IMR-90 (cell line): ENCODE data around the gene SLC9A2. TPM values are rescaled to one million over a fixed set of nuclear protein-coding genes. Genes with fewer than 3 reads are reported as not detected.
A peak's percentile ranks its signal among the peaks of the same experiment; 100 is the strongest.

Experiments
- ATAC-seq: fragments of 200-7000 bp; cut with Tn5 transposase; 2 replicates; pipeline ENCODE4 v1.9.1; 2020; ENCODE audit warnings: low read depth, mild to moderate bottlenecking, moderate library complexity
- BruUV-seq: library from RNA; stranded (reverse); fragments of 400-500 nt; replicated peaks from 2 replicates; lab custom pipeline; 2021; lab: Mats Ljungman, UMichigan
- CTCF ChIA-PET: fragments of 300-600 bp; formaldehyde crosslinking; extraction: SDS; loops from one replicate; lab custom pipeline; 2021; ENCODE audit warnings: antibody characterized with exemption; lab: Yijun Ruan, JAX
- POLR2A ChIA-PET: fragments of 300-600 bp; sonication (Branson Sonifier 250); formaldehyde crosslinking; loops from one replicate; lab custom pipeline; 2022; ENCODE audit warnings: antibody characterized with exemption; ENCODE audit not compliant: unreplicated experiment; lab: Charles Lee
- DNase-seq: peaks from one replicate; pipeline ENCODE4 v3.0.0; 2013
- H2AFZ ChIP-seq: replicated peaks from 2 replicates; pipeline ENCODE3; 2013; ENCODE audit warnings: low read length, mild to moderate bottlenecking; ENCODE audit not compliant: poor library complexity
- H2AK5ac ChIP-seq: 2 replicates; pipeline ENCODE4 v1.6.1; 2013; ENCODE audit warnings: low read depth, low read length, inconsistent platforms
- H2AK9ac ChIP-seq: replicated peaks from 2 replicates; pipeline ENCODE3; 2013; ENCODE audit warnings: mild to moderate bottlenecking, low read depth, low read length, moderate library complexity; ENCODE audit not compliant: poor library complexity
- H2BK120ac ChIP-seq: 2 replicates; pipeline ENCODE4 v1.6.1; 2013; ENCODE audit warnings: low read depth, low read length, inconsistent platforms
- H2BK15ac ChIP-seq: 3 replicates; pipeline ENCODE4 v1.6.1; 2013; ENCODE audit warnings: low read depth, low read length, inconsistent platforms
- H2BK20ac ChIP-seq: 2 replicates; pipeline ENCODE4 v1.6.1; 2013; ENCODE audit warnings: low read depth, mild to moderate bottlenecking, inconsistent platforms, low read length, moderate library complexity
- H2BK5ac ChIP-seq: 2 replicates; pipeline ENCODE4 v1.6.1; 2013; ENCODE audit warnings: mild to moderate bottlenecking, low read depth, low read length, inconsistent platforms; ENCODE audit not compliant: poor library complexity, severe bottlenecking
- H3K14ac ChIP-seq: replicated peaks from 2 replicates; pipeline ENCODE4 v1.6.1; 2013; ENCODE audit warnings: low read depth, low read length, inconsistent platforms
- H3K18ac ChIP-seq: 2 replicates; pipeline ENCODE4 v1.6.1; 2013; ENCODE audit warnings: low read depth, low read length, control low read depth
- H3K23ac ChIP-seq: 2 replicates; pipeline ENCODE4 v1.6.1; 2013; ENCODE audit warnings: low read depth, low read length, inconsistent platforms
- H3K27ac ChIP-seq: 2 replicates; pipeline ENCODE4 v1.5.1; 2013; ENCODE audit warnings: mild to moderate bottlenecking, control low read depth, low read length; ENCODE audit not compliant: insufficient read depth
- H3K27me3 ChIP-seq: 2 replicates; pipeline ENCODE4 v1.6.1; 2013; ENCODE audit warnings: low read length; ENCODE audit not compliant: control insufficient read depth, insufficient read depth
- H3K36me3 ChIP-seq: 2 replicates; pipeline ENCODE4 v1.6.1; 2013; ENCODE audit warnings: low read length, mixed read lengths; ENCODE audit not compliant: control insufficient read depth, insufficient read depth
- H3K4ac ChIP-seq: 2 replicates; pipeline ENCODE4 v1.6.1; 2013; ENCODE audit warnings: low read depth, low read length, inconsistent platforms
- H3K4me1 ChIP-seq: 2 replicates; pipeline ENCODE4 v1.6.1; 2013; ENCODE audit warnings: low read length, mixed read lengths; ENCODE audit not compliant: control insufficient read depth, insufficient read depth
- H3K4me2 ChIP-seq: 2 replicates; pipeline ENCODE4 v1.6.1; 2013; ENCODE audit warnings: low read depth, mild to moderate bottlenecking, control low read depth, low read length, moderate library complexity
- H3K4me3 ChIP-seq: 2 replicates; pipeline ENCODE4 v1.5.1; 2013; ENCODE audit warnings: low read depth, mild to moderate bottlenecking, control low read depth, low read length, moderate library complexity; ENCODE audit not compliant: insufficient read depth
- H3K56ac ChIP-seq: 2 replicates; pipeline ENCODE4 v1.6.1; 2013; ENCODE audit warnings: low read length, inconsistent platforms; ENCODE audit not compliant: insufficient read depth; ENCODE audit errors: extremely low read depth
- H3K79me1 ChIP-seq, 2 experiments: 2 replicates each; pipeline ENCODE4 v1.6.1; 2013; ENCODE audit warnings: low read length in 2 of 2, inconsistent platforms in 1 of 2, low read depth in 1 of 2
- H3K9ac ChIP-seq: 2 replicates; pipeline ENCODE4 v1.6.1; 2013; ENCODE audit warnings: low read depth, low read length, control low read depth
- H3K9me1 ChIP-seq: 2 replicates; pipeline ENCODE4 v1.6.1; 2013; ENCODE audit warnings: low read length, inconsistent platforms; ENCODE audit not compliant: insufficient read depth
- H3K9me3 ChIP-seq: 2 replicates; pipeline ENCODE4 v1.6.1; 2013; ENCODE audit warnings: low read length; ENCODE audit not compliant: control insufficient read depth, insufficient read depth
- H4K20me1 ChIP-seq: 2 replicates; pipeline ENCODE4 v1.6.1; 2013; ENCODE audit warnings: low read length, inconsistent platforms; ENCODE audit not compliant: insufficient read depth
- H4K5ac ChIP-seq: 2 replicates; pipeline ENCODE4 v1.6.1; 2013; ENCODE audit warnings: mild to moderate bottlenecking, low read depth, low read length, control low read depth
- H4K8ac ChIP-seq, 2 experiments: 2 replicates each; pipeline ENCODE4 v1.6.1; 2013; ENCODE audit warnings: low read depth in 2 of 2, low read length in 2 of 2, control low read depth in 1 of 2, inconsistent platforms in 1 of 2
- H4K91ac ChIP-seq: 2 replicates; pipeline ENCODE4 v1.6.1; 2013; ENCODE audit warnings: low read depth, low read length, inconsistent platforms; ENCODE audit not compliant: insufficient read depth
- CEBPB ChIP-seq: IDR thresholded peaks from 2 replicates; pipeline ENCODE4 v1.6.1; 2012; ENCODE audit warnings: low read depth, low read length, improper control_type of control experiment
- MXI1 ChIP-seq: IDR thresholded peaks from 2 replicates; pipeline ENCODE4 v1.6.1; 2012; ENCODE audit warnings: low read depth, mild to moderate bottlenecking, low read length, moderate library complexity, borderline replicate concordance
- WGBS, 2 experiments: methylation state at CpG; one replicate each; pipeline versions ENCODE4 v1.1.5 to v1.1.7; 2013; ENCODE audit warnings: missing lambda C conversion rate in 2 of 2; ENCODE audit not compliant: insufficient read length in 1 of 2; ENCODE audit errors: extremely low coverage in 2 of 2; 5-methylcytosine and 5-hydroxymethylcytosine counted together
- dilution Hi-C: fragments of 300-500 bp; cut with HindIII; formaldehyde crosslinking; loops from one replicate; pipeline ENCODE4 v1.14.3; 2018; ENCODE audit warnings: low sequenced_read_pairs; ENCODE audit not compliant: unreplicated experiment
- in situ Hi-C: fragments of 300-500 bp; cut with MboI; formaldehyde crosslinking; loops from 3 replicates; pipeline ENCODE4 v1.14.3; 2019; ENCODE audit warnings: low sequenced_read_pairs, inconsistent platforms, mixed read lengths
- intact Hi-C: fragments of 100-400 bp; cut with micrococcal nuclease; formaldehyde crosslinking; loops from 2 replicates; pipeline ENCODE4 v1.10.0; 2022
- polyA plus RNA-seq, 3 experiments: library from polyadenylated mRNA; depleted of rRNA; stranded (reverse); fragments of >200 nt; gene quantifications; 2 replicates each; pipeline ENCODE4 v1.2.3, GENCODE V29; 2012; ENCODE audit warnings: low replicate concordance in 1 of 3
- total RNA-seq: library from RNA; depleted of rRNA; stranded (reverse); fragments of >200 nt; gene quantifications from 2 replicates; pipeline ENCODE4 v1.2.3, GENCODE V29; 2012

The SLC9A2 gene
- total and polyA plus RNA-seq, 2 of the 4 experiments (the other 2 are of a cell fraction) = not detected

DNA sequence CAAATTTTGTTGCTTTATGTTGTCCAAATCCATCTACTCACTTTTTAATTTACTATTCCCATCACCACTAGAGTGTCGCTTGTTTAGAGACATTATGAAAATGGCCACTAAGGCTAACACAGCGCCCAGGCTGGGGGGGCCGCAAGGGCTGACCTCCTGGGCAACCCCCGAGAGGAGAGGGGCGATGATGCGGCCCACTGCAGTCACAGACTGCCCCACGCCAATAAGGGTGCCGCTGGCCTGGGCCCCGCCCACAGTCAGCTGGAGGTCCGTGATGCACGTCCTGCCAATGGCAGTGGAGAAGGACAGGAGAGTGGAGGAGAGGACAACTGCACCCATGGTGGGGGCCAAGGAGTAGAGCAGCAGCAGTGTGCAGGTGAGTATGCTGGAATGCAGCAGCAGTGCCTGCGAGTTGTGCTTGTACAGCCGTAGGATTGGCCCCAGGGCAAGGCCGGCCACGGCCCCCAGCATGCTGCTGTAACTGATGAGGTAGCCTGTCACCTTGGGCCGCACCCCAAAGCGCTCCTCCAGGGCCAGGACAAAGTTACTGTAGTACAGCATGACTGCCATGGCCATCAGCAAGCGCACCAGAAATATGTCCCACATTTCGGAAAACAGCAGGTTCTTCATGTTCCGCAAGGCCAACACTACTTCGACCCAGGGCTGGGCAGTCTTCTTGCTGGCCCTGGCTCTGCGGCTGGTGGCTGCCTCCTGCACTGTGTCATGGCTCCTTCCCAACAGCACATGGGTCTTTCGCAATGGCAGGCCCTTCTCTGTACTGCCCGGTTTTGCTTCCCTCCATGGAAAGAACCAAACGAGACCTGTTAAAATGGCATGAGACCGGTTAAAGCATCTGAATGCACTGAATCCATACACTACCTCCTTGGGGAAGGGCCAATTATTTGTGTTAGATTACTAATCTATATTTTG, 99.3 kb downstream of the SLC9A2 start:
- Histone ChIP-seq H4K8ac (no peak overlapping the region), H3K18ac (no peak overlapping the region), H3K79me1 (no peaks in the 10 kb centered on the region), H3K4me3 (no peak overlapping the region), H3K9me3 (no peaks in the 10 kb centered on the region), H3K4me1 (no peaks in the 10 kb centered on the region), H3K27ac (no peak overlapping the region), H2AK5ac (no peak overlapping the region), H3K4me2 (no peak overlapping the region), H3K27me3 (no peaks in the 10 kb centered on the region), H2BK5ac (no peak overlapping the region), H3K9ac (no peak overlapping the region), H2BK20ac (no peak overlapping the region), H3K9me1 (no peaks in the 10 kb centered on the region), H2BK120ac (no peak overlapping the region), H3K4ac (no peak overlapping the region), H3K23ac (no peak overlapping the region), H3K36me3 (peaks cover 10% of the 10 kb centered on the region), H4K91ac (no peak overlapping the region), H4K20me1 (no peaks in the 10 kb centered on the region), H3K14ac (no peak overlapping the region), H4K5ac (no peak overlapping the region), H2AK9ac (no peak overlapping the region), H2BK15ac (no peak overlapping the region), H3K56ac (no peak overlapping the region), H2AFZ (no peak overlapping the region)
- in situ Hi-C loops (no loop called here), dilution Hi-C loops (no loop called here), intact Hi-C loops (no loop called here)
- no TSS peak for BruUV-seq
- peak; percentile 67 for TF ChIP-seq CEBPB
- no peak for TF ChIP-seq MXI1
- CTCF ChIA-PET = interaction anchor here (1.2 kb wide), 1 partner anchor 44 kb away, joined by 3 read pairs; no protein-coding TSS in a partner anchor
- POLR2A ChIA-PET = no interaction called here
- WGBS, 2 experiments = 98% methylated on average over 9 of the region's 26 CpGs; no CpG with 5 or more reads in 1 of the 2 experiments
- ATAC-seq = no peak
- no peak for DNase-seq
